Lower lobe of right lung (tissue), 2 donors: ENCODE results near the gene ELAVL1. TPM values are rescaled to one million over a fixed set of nuclear protein-coding genes. Genes with fewer than 3 reads are reported as not detected.
A peak's percentile ranks its signal among the peaks of the same experiment; 100 is the strongest.

Source experiments
- ATAC-seq, 2 donors: fragments of 200-7000 bp; cut with Tn5 transposase; one replicate each; pipeline ENCODE4 v1.9.1; 2020 to 2022; ENCODE audit warnings: mild to moderate bottlenecking in 2 of 2, moderate library complexity in 2 of 2
- DNase-seq: peaks from one replicate; pipeline ENCODE4 v3.0.0-alpha.2; 2020
- H3K27ac ChIP-seq: fragments of 200-600 bp; one replicate; pipeline ENCODE4 v1.8.0; 2022
- H3K27me3 ChIP-seq: fragments of 200-600 bp; one replicate; pipeline ENCODE4 v1.8.0; 2022; ENCODE audit warnings: low read depth
- H3K36me3 ChIP-seq: fragments of 200-600 bp; one replicate; pipeline ENCODE4 v1.8.0; 2022; ENCODE audit warnings: mild to moderate bottlenecking
- H3K4me1 ChIP-seq: fragments of 200-600 bp; one replicate; pipeline ENCODE4 v1.8.0; 2022
- H3K4me3 ChIP-seq: fragments of 200-600 bp; one replicate; pipeline ENCODE4 v1.8.0; 2022; ENCODE audit warnings: mild to moderate bottlenecking
- H3K9me3 ChIP-seq: fragments of 200-600 bp; one replicate; pipeline ENCODE4 v1.8.0; 2022
- intact Hi-C: fragments of 100-400 bp; cut with DNase I; formaldehyde crosslinking; loops from one replicate; pipeline ENCODE4 v1.11.0; 2022
- total RNA-seq: library from RNA; stranded (reverse); fragmentation: NEBNext Ultra II Directional; extraction: Animal tissue kit (Norgen Biotek cat#: 25700); gene quantifications from one replicate; pipeline ENCODE4 v1.2.1, GENCODE V29; 2021
- TF ChIP-seq, protein P1 (sequence below): fragments of 200-600 bp; IDR thresholded peaks from one replicate; pipeline ENCODE4 v1.8.0; 2022; ENCODE audit warnings: antibody characterized with exemption, mild to moderate bottlenecking
- donor health status: DM: no; HTN: yes; CAD: no; lungs with severe emphysema.

The ELAVL1 gene
- total RNA-seq, 1 donor from 2014 or later = 66.3 TPM

DNA sequence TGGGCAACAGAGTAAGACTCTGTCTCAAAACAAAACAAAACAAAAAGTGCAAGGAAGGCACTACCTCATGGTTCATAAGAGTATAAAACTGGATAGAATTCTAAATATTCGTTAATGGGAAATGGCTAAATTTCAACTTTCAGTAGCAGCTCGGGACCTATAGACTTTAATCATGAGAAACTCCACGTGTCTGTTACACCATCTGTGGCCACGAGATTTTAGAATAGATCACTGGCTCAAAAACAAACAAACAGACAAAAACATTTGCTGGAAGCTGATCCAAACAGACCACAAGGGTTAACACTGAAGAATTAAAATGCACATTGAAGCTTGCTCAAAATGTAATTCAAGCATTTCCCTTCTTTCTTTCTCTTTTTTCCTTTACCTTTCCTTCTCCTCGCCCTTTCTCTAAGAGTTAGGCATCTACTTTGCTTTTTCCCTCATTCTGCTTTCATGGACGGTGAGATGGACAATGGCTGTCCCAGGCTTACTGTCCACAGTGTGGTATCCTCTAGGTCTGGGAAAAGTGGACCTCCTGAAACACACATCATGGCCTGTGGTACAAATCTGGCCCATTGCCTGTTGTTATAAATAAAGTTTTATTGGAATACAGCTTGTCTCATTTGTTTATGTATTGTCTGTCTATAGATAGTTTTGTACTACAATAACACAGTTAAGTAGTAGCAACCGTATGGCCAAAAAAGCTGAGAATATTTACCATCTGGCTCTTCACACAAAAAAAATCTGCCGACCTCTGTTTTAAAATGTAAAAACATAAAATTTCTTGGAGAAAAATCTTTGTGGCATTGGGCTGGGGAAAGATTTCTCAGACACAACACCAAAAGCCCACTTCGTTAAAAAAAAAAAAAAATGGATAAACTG lies 10.3 kb downstream of the ELAVL1 start:
- Histone ChIP-seq H3K4me1 (peaks cover 26% of the 10 kb centered on the region), H3K27me3 (no peaks in the 10 kb centered on the region), H3K27ac (no peak overlapping the region), H3K36me3 (peaks cover 26% of the 10 kb centered on the region), H3K4me3 (no peak overlapping the region), H3K9me3 (no peaks in the 10 kb centered on the region)
- intact Hi-C loops = no loop called here
- TF ChIP-seq, protein P1, sequence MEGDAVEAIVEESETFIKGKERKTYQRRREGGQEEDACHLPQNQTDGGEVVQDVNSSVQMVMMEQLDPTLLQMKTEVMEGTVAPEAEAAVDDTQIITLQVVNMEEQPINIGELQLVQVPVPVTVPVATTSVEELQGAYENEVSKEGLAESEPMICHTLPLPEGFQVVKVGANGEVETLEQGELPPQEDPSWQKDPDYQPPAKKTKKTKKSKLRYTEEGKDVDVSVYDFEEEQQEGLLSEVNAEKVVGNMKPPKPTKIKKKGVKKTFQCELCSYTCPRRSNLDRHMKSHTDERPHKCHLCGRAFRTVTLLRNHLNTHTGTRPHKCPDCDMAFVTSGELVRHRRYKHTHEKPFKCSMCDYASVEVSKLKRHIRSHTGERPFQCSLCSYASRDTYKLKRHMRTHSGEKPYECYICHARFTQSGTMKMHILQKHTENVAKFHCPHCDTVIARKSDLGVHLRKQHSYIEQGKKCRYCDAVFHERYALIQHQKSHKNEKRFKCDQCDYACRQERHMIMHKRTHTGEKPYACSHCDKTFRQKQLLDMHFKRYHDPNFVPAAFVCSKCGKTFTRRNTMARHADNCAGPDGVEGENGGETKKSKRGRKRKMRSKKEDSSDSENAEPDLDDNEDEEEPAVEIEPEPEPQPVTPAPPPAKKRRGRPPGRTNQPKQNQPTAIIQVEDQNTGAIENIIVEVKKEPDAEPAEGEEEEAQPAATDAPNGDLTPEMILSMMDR = no peak
- DNase-seq (no peak), ATAC-seq (no peak)

DNA sequence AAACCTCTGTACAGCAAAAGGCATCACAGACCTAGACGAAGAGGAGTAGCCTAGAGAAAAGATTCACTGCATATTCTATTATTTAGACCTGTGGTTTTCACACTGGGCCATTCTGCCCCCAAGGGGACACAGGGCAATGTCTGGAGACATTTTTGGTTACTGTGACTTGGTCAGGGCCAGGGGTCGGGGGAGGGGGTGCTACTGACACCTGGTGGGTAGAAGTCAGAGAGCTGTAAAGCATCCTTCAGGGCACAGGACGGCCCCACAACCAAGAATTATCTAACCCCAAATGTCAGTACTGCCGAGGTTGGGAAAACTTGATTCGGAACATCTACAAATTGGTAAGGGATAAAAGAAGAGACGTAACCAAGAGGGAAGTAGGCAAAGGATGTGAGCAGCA lies 11.3 kb downstream of the ELAVL1 start:
- intact Hi-C loops = no loop called here
- peaks cover 23% of the 10 kb centered on the region for H3K4me1 ChIP-seq
- TF ChIP-seq, protein P1 = no peak
- H3K4me3 ChIP-seq = no peak overlapping the region
- peaks cover 27% of the 10 kb centered on the region for H3K36me3 ChIP-seq
- DNase-seq (no peak), ATAC-seq (no peak)
- H3K27me3 ChIP-seq = no peaks in the 10 kb centered on the region
- peak overlapping the region; percentile 5 for H3K27ac ChIP-seq
- H3K9me3 ChIP-seq = no peaks in the 10 kb centered on the region

DNA sequence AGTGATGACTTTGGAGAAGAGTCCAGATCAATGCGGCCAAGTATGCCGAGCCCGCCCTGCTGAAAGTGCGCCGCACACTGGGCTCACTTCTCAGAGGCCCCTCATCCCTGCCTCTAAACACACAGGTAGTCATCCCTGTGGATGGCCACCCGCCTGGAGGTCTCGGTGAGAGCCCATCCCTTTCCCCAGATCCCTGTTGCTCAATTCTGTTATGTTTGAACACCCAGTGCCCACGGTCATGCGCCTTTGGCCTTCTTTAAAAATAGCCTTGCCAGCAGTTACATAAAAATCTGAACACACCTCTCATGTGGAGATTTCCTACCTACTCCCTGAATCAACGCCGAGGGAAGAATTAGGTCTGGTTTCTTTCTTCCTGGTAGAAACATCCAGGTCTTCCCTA lies 11.9 kb downstream of the ELAVL1 start:
- Histone ChIP-seq H3K4me1 (peaks cover 28% of the 10 kb centered on the region), H3K27ac (peak overlapping the region; percentile 5), H3K4me3 (no peak overlapping the region), H3K36me3 (peaks cover 31% of the 10 kb centered on the region), H3K9me3 (no peaks in the 10 kb centered on the region), H3K27me3 (no peaks in the 10 kb centered on the region)
- peak; percentile 65 to 74 for ATAC-seq
- intact Hi-C loops = no loop called here
- TF ChIP-seq, protein P1 = no peak
- DNase-seq = no peak

DNA sequence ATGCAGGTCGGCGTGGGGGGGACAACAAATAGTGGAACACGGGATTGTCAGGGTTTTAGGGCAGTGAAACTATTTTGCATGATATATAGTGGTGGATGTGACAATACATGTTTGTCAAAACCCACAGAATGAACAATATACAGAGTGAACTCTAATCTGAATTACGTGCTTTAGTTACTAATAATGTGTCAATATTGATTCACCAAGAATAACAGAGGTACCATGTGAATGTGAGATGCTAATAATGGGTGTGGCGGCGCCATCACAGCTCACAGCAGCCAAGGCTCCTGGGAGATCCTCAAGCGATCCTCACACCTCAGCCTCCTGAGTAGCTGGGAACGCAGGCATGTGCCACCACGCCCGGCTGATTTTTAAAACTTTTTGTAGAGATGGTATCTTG lies 12.9 kb downstream of the ELAVL1 start:
- H3K27ac ChIP-seq = no peak overlapping the region
- ATAC-seq = no peak
- no peaks in the 10 kb centered on the region for H3K27me3 ChIP-seq
- intact Hi-C loops = no loop called here
- H3K4me1 ChIP-seq = peaks cover 30% of the 10 kb centered on the region
- H3K36me3 ChIP-seq = peaks cover 41% of the 10 kb centered on the region
- no peak overlapping the region for H3K4me3 ChIP-seq
- no peaks in the 10 kb centered on the region for H3K9me3 ChIP-seq
- DNase-seq = no peak
- TF ChIP-seq, protein P1 = no peak

DNA sequence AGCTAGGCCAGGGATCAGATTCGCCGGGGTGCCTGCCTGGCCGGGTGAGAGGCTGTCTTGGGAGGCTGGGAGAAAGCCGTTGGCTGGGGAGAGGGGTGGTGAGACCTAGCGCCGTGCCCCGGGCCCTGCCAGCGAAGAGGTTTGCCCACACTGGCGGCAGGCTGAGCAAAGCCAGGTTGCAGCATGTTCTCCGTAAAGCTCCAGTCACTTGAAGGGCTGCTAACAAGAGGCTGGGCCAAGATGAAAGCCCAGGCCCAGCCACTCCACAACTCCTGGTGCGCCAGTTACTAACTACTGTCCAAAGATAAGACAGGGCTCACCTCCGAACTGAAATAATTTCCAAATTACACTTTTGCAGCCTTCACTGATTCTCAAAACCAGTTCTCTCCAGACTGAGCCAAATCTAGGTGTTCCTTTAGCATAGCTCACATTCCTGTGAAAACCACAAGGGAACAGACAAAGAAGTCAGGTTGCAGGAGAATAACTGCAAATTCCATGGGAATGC lies 16.3 kb downstream of the ELAVL1 start:
- no peak for DNase-seq
- H3K27ac ChIP-seq = peak overlapping the region; percentile 71
- H3K9me3 ChIP-seq = no peaks in the 10 kb centered on the region
- TF ChIP-seq, protein P1 = no peak
- no peaks in the 10 kb centered on the region for H3K27me3 ChIP-seq
- no peak overlapping the region for H3K4me3 ChIP-seq
- peak; percentile 59 for ATAC-seq
- peaks cover 67% of the 10 kb centered on the region for H3K36me3 ChIP-seq
- intact Hi-C loops = no loop called here
- peaks cover 45% of the 10 kb centered on the region for H3K4me1 ChIP-seq
